ENCODE data around the gene ADAMTS5. TPM values are rescaled to one million over a fixed set of nuclear protein-coding genes. Genes with fewer than 3 reads are reported as not detected.

ADAMTS5 gene
- polyA plus RNA-seq, 2 of the 4 experiments (the other 2 are of a cell fraction) = not detected

- ChIA-PET CTCF (no interaction called here), POLR2A (no interaction called here)
- 25% methylated on average over 5 of the region's 5 CpGs for WGBS (ENCODE audit: missing lambda C conversion rate)
- FAIRE-seq (no peak), DNase-seq (ENCODE audit: low read depth in 1 of 2, low spot score in 1 of 2) (no peak), ATAC-seq (no peak)
- TF ChIP-seq TP53 (CRISPR knock-in tag; IDR thresholded peaks at IDR 0.05) = no peak
- no peak for TF ChIP-seq ZFP36 (IDR thresholded peaks at IDR 0.05; ENCODE audit: borderline replicate concordance, partially characterized antibody)
- TF ChIP-seq MAFK (IDR thresholded peaks at IDR 0.05; ENCODE audit: partially characterized antibody) = no peak
- no peak overlapping the region for H3K27ac ChIP-seq
- no peaks in the 10 kb centered on the region for H3K4me1 ChIP-seq
- H3K4me2 ChIP-seq = no peak overlapping the region
- H3K4me3 ChIP-seq = no peak overlapping the region
- no peaks in the 10 kb centered on the region for H3K9me3 ChIP-seq
Observed at GRCh38 chr21:26936641-26937040, 30.2 kb downstream of the ADAMTS5 start.

DNA sequence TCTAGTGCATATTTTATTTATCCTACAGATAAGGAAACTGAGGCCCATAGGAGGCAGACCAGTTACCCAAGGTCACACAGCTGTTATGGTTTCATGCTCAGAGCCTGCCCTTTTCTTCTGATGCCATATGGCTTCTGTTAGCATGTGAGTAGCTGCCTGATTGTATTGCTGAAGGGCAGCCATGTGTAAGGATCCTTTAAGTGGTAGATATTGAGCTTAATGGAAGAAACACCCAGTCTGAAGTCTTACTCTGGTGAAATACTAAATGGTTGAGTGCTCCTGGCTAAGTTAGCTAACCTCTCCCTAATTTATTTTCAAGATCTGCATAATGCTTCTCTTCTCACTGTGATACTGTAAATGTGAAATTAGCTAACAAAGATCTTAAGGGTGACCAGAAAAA, 30.9 kb downstream of the ADAMTS5 start:
- no peaks in the 10 kb centered on the region for H3K4me1 ChIP-seq
- TF ChIP-seq NR3C1 (IDR thresholded peaks at IDR 0.05) (no peak), E2F6 (IDR thresholded peaks at IDR 0.05; ENCODE audit: borderline replicate concordance, low read depth) (no peak), RFX5 (IDR thresholded peaks at IDR 0.05) (no peak), GATA3 (IDR thresholded peaks at IDR 0.05; ENCODE audit: borderline replicate concordance) (no peak), HEYL (CRISPR knock-in tag; IDR thresholded peaks at IDR 0.05) (no peak), MAZ (IDR thresholded peaks at IDR 0.05; ENCODE audit: borderline replicate concordance, low read depth, low read length) (no peak), ZFP36 (IDR thresholded peaks at IDR 0.05; ENCODE audit: borderline replicate concordance, partially characterized antibody) (no peak), RAD21 (conservative IDR thresholded peaks at IDR 0.05 in 1 of 2, IDR thresholded peaks at IDR 0.05 in 1 of 2) (no peak), TP53 (CRISPR knock-in tag; IDR thresholded peaks at IDR 0.05) (no peak)
- ChIA-PET CTCF (no interaction called here), POLR2A (no interaction called here)
- FAIRE-seq (no peak), ATAC-seq (no peak), DNase-seq (ENCODE audit: low read depth in 1 of 2, low spot score in 1 of 2) (no peak)
- no peak overlapping the region for H3K4me2 ChIP-seq
- H3K4me3 ChIP-seq = no peak overlapping the region
- no peaks in the 10 kb centered on the region for H3K9me3 ChIP-seq
- H3K27ac ChIP-seq = no peak overlapping the region

DNA sequence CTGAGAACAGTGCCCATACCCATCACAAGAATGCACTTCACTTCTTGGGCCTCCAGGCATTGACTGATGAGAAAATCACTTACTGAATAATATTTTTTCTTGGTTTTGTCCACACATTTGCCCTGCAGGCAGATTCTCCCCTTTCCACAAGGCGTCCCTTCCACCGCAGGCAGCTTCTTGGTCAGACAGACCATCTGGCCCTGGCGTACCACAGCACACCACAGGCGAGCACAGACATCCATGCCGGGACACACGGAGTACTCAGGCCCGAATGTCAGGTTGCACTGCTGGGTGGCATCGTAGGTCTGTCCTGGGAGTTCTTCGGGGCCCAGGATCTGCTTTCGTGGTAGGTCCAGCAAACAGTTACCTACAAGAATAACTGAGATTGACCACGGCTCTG, 32.5 kb downstream of the ADAMTS5 start:
- DNase-seq (ENCODE audit: low read depth in 1 of 2, low spot score in 1 of 2) (no peak), ATAC-seq (no peak), FAIRE-seq (no peak)
- Histone ChIP-seq H3K4me2 (no peak overlapping the region), H3K4me1 (no peaks in the 10 kb centered on the region), H3K4me3 (no peak overlapping the region), H3K27ac (no peak overlapping the region), H3K9me3 (no peaks in the 10 kb centered on the region)
- POLR2A ChIA-PET = no interaction called here
- CTCF ChIA-PET = interaction anchor here (0.7 kb wide), 1 partner anchor 50 kb away, joined by 3 read pairs; no protein-coding TSS in a partner anchor
- WGBS (ENCODE audit: missing lambda C conversion rate) = 28% methylated on average over 4 of the region's 11 CpGs
- TF ChIP-seq BHLHE40 (IDR thresholded peaks at IDR 0.05; ENCODE audit: low read depth, low read length) = no peak
- no peak for TF ChIP-seq FOSL2 (IDR thresholded peaks at IDR 0.05)
- TF ChIP-seq FOSL2 (CRISPR knock-in tag; IDR thresholded peaks at IDR 0.05) = no peak
- no peak for TF ChIP-seq ZSCAN20 (CRISPR knock-in tag; IDR thresholded peaks at IDR 0.05)
- no peak for TF ChIP-seq E2F6 (IDR thresholded peaks at IDR 0.05; ENCODE audit: borderline replicate concordance, low read depth)
- no peak for TF ChIP-seq SMC3 (IDR thresholded peaks at IDR 0.05)
- TF ChIP-seq CBX2 (IDR thresholded peaks at IDR 0.05; ENCODE audit: borderline replicate concordance, low read depth) = no peak
- no peak for TF ChIP-seq BCL3 (IDR thresholded peaks at IDR 0.05)
- TF ChIP-seq HOXB13 (CRISPR knock-in tag; IDR thresholded peaks at IDR 0.05; ENCODE audit: low read depth) = no peak

GRCh38 chr21:26933448-26933847, 33.4 kb downstream of the ADAMTS5 start:
- no peaks in the 10 kb centered on the region for H3K4me1 ChIP-seq
- H3K4me2 ChIP-seq = no peak overlapping the region
- ATAC-seq (no peak), DNase-seq (ENCODE audit: low read depth in 1 of 2, low spot score in 1 of 2) (no peak), FAIRE-seq (no peak)
- ChIA-PET CTCF (interaction anchor here (0.7 kb wide), 1 partner anchor 85 kb away, joined by 3 read pairs; no protein-coding TSS in a partner anchor), POLR2A (no interaction called here)
- no peak overlapping the region for H3K4me3 ChIP-seq
- 14% methylated on average over 4 of the region's 4 CpGs for WGBS (ENCODE audit: missing lambda C conversion rate)
- H3K9me3 ChIP-seq = no peaks in the 10 kb centered on the region
- H3K27ac ChIP-seq = no peak overlapping the region
- TF ChIP-seq BCL3 (IDR thresholded peaks at IDR 0.05) (no peak), ZNF302 (CRISPR knock-in tag; IDR thresholded peaks at IDR 0.05) (no peak), FOSB (CRISPR knock-in tag; IDR thresholded peaks at IDR 0.05) (no peak), KDM5A (IDR thresholded peaks at IDR 0.05) (no peak), EP300 (IDR thresholded peaks at IDR 0.05) (no peak), GATA3 (IDR thresholded peaks at IDR 0.05; ENCODE audit: borderline replicate concordance) (no peak), RARB (CRISPR knock-in tag; IDR thresholded peaks at IDR 0.05) (no peak), EHMT2 (IDR thresholded peaks at IDR 0.05; ENCODE audit: low read depth) (no peak), E2F6 (IDR thresholded peaks at IDR 0.05; ENCODE audit: borderline replicate concordance, low read depth) (no peak), POLR2A (IDR thresholded peaks at IDR 0.05; ENCODE audit: low read length) (no peak), NPAS2 (CRISPR knock-in tag; IDR thresholded peaks at IDR 0.05; ENCODE audit: borderline replicate concordance) (no peak), HOXB5 (CRISPR knock-in tag; IDR thresholded peaks at IDR 0.05) (no peak), TFCP2L1 (CRISPR knock-in tag; IDR thresholded peaks at IDR 0.05) (no peak), ZC3H11A (IDR thresholded peaks at IDR 0.05) (no peak), ESRRA (IDR thresholded peaks at IDR 0.05; ENCODE audit: borderline replicate concordance, low read length) (no peak)
